AG04450 (cell line): ENCODE results near the gene GTF2IRD1. TPM values are rescaled to one million over a fixed set of nuclear protein-coding genes. Genes with fewer than 3 reads are reported as not detected.

Experiments
- CTCF ChIA-PET: fragments of 300-600, 350-600 bp; formaldehyde crosslinking; extraction: SDS; loops from one replicate; lab custom pipeline; 2022; ENCODE audit warnings: antibody characterized with exemption, inconsistent platforms; lab: Charles Lee
- POLR2A ChIA-PET: fragments of 350-600 bp; formaldehyde crosslinking; extraction: SDS; loops from one replicate; lab custom pipeline; 2021; ENCODE audit warnings: antibody characterized with exemption, inconsistent platforms; lab: Yijun Ruan, JAX
- DNase-seq: peaks from one replicate; pipeline ENCODE4 v3.0.0-alpha.2; 2011; ENCODE audit warnings: low read depth, low spot score
- H3K27ac ChIP-seq: one replicate; pipeline ENCODE4 v1.5.1; 2012; ENCODE audit warnings: low read depth, low read length, control low read depth
- H3K27me3 ChIP-seq: one replicate; pipeline ENCODE4 v1.6.0; 2012; ENCODE audit warnings: low read length; ENCODE audit not compliant: control insufficient read depth, insufficient read depth
- H3K4me3 ChIP-seq: 2 replicates; pipeline ENCODE4 v1.5.1; 2011; ENCODE audit warnings: mild to moderate bottlenecking, low read depth, low read length, control low read depth
- H3K9me3 ChIP-seq: 2 replicates; pipeline ENCODE4 v1.5.1; 2012; ENCODE audit warnings: low read length; ENCODE audit not compliant: control insufficient read depth, insufficient read depth
- polyA plus RNA-seq: library from polyadenylated mRNA; depleted of rRNA; stranded (reverse); fragments of >200 nt; gene quantifications from 2 replicates; pipeline ENCODE4 v1.2.3, GENCODE V29; 2011
- TF ChIP-seq, protein P1 (sequence below): IDR thresholded peaks from 2 replicates; pipeline ENCODE4 v1.5.1; 2011; ENCODE audit warnings: low read depth, low read length, control low read depth, inconsistent platforms

Gene GTF2IRD1
- polyA plus RNA-seq, 1 experiment, result 23.5 TPM

DNA sequence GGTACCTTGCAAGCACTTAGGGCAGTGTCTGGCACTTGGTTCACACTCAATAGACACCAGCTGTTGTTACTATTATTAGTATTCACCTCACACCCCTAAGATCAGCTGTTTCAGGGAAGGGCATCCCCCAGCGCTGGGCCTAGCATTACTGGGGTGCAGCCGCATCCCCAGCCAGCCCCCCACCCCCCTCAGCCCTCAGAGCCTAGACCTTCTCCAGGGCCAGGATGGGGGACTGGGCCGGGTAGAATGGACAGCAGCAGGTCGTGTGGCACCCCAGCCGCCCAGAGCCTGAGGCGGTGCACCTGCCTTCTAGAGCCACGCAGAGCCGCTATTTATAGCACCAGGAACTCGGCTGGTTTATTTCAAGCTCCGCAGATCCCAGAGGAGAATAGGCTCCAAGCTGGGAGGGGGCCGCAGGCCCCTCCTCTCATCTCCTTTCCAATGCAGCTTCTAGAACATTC lies 60.5 kb downstream of the GTF2IRD1 start:
- no peak overlapping the region for H3K27ac ChIP-seq
- H3K27me3 ChIP-seq, result no peaks in the 10 kb centered on the region
- H3K9me3 ChIP-seq, result peaks cover 6% of the 10 kb centered on the region; the same call in 1 of the 2 replicates
- no peak for DNase-seq
- POLR2A ChIA-PET, result no interaction called here
- CTCF ChIA-PET, result interaction anchor here (0.6 kb wide), 1 partner anchor 189 kb away, joined by 10 read pairs; no protein-coding TSS in a partner anchor
- H3K4me3 ChIP-seq, result no peak overlapping the region
- TF ChIP-seq, protein P1, sequence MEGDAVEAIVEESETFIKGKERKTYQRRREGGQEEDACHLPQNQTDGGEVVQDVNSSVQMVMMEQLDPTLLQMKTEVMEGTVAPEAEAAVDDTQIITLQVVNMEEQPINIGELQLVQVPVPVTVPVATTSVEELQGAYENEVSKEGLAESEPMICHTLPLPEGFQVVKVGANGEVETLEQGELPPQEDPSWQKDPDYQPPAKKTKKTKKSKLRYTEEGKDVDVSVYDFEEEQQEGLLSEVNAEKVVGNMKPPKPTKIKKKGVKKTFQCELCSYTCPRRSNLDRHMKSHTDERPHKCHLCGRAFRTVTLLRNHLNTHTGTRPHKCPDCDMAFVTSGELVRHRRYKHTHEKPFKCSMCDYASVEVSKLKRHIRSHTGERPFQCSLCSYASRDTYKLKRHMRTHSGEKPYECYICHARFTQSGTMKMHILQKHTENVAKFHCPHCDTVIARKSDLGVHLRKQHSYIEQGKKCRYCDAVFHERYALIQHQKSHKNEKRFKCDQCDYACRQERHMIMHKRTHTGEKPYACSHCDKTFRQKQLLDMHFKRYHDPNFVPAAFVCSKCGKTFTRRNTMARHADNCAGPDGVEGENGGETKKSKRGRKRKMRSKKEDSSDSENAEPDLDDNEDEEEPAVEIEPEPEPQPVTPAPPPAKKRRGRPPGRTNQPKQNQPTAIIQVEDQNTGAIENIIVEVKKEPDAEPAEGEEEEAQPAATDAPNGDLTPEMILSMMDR, result no peak

DNA sequence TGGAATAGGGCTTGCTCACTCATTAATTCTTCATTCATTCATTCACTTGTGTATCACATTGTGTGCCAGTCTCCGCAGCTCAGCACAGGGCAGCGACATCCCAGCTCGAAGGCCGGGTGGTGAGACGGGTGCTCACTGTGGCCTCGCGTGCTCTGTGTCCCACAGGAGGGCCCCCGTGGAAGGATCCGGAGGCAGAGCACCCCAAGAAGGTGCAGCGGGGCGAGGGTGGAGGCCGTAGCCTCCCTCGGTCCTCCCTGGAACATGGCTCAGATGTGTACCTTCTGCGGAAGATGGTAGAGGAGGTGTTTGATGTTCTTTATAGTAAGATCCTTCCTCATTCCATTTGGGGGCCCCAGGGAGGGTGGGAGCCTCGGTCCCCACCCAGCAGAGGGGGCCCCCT lies 61.6 kb downstream of the GTF2IRD1 start:
- Histone ChIP-seq H3K27me3 (no peaks in the 10 kb centered on the region), H3K4me3 (no peak overlapping the region), H3K27ac (no peak overlapping the region), H3K9me3 (peaks cover 11% of the 10 kb centered on the region; the same call in 1 of the 2 replicates)
- DNase-seq, result no peak
- POLR2A ChIA-PET, result no interaction called here
- CTCF ChIA-PET, result no interaction called here
- TF ChIP-seq, protein P1, result no peak

DNA sequence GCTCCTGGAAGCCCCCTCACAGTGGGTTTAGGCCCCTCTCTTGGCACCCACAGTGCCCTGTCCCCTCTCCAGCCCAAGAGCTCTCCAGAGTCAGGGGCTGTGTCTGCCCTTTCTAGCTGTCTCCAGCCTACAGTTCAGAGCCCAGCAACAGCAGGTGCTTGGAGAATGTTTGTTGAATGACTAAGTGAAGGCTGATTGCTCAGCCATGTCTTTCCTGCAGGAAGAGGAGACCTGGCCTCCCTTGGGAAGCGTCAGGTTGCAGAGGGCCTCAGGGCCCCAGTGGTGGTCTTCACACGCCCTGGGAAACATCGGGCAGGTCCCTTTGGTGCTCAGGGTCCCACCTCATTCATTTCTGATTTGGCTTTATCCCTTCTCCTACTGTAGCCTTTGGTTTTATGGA lies 62.5 kb downstream of the GTF2IRD1 start:
- no peaks in the 10 kb centered on the region for H3K27me3 ChIP-seq
- TF ChIP-seq, protein P1, result no peak
- no peak overlapping the region for H3K27ac ChIP-seq
- DNase-seq, result no peak
- H3K4me3 ChIP-seq, result no peak overlapping the region
- CTCF ChIA-PET, result no interaction called here
- peaks cover 16% of the 10 kb centered on the region for H3K9me3 ChIP-seq
- POLR2A ChIA-PET, result no interaction called here

DNA sequence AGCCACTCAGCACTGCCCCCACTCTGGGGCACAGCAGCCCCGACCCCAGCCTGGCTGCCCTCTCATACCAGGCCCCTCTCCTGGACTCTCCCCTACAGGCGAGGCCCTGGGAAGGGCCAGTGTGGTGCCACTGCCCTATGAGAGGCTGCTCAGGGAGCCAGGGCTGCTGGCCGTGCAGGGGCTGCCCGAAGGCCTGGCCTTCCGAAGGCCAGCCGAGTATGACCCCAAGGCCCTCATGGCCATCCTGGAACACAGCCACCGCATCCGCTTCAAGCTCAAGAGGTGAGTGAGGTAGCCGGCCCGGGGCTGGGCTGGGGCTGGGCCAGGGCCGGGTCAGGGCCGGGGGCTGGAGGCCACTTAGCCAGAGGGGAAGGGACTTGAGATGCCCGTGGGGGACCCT lies 64.3 kb downstream of the GTF2IRD1 start:
- CTCF ChIA-PET, result no interaction called here
- TF ChIP-seq, protein P1, result no peak
- peaks cover 23% of the 10 kb centered on the region for H3K9me3 ChIP-seq
- POLR2A ChIA-PET, result no interaction called here
- DNase-seq, result no peak
- no peak overlapping the region for H3K4me3 ChIP-seq
- H3K27ac ChIP-seq, result no peak overlapping the region
- H3K27me3 ChIP-seq, result no peaks in the 10 kb centered on the region

DNA sequence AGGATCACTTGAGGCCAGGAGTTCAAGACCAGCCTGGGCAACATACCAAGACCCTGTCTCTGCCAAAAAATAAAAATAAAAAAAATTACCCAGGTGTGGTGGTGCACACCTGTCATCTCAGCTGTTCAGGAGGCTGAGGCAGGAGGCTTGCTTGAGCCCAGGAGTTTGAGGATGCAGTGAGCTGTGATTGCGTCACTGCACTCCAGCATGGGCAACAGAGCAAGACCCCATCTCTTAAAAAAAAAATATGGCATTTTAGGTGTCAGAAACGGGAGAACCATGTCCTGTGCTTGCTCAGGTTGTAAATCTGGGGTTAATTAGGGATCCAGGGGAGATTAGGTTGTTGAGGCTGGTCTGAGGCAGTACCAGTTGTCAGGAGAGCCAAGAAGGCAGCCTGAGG lies 64.9 kb downstream of the GTF2IRD1 start:
- ChIA-PET POLR2A (interaction anchor here (0.6 kb wide), 1 partner anchor 86 kb away, joined by 14 read pairs; no protein-coding TSS in a partner anchor), CTCF (no interaction called here)
- TF ChIP-seq, protein P1, result no peak
- DNase-seq, result no peak
- H3K27ac ChIP-seq, result no peak overlapping the region
- no peaks in the 10 kb centered on the region for H3K27me3 ChIP-seq
- no peak overlapping the region for H3K4me3 ChIP-seq
- peaks cover 23% of the 10 kb centered on the region for H3K9me3 ChIP-seq
